Vagina (tissue), 2 donors: Measurements from ENCODE around the gene OR6K2. TPM values are rescaled to one million over a fixed set of nuclear protein-coding genes. Genes with fewer than 3 reads are reported as not detected.
"Not testable (repeated sequence)": the region's sequence is repeated elsewhere in the genome, so short reads cannot be mapped to it uniquely, and the experiment has no call there.

Experiments used
- DNase-seq, 2 donors: peaks; one replicate each; pipeline ENCODE4 v3.0.0-alpha.2; 2017; ENCODE audit errors: extremely low spot score in 2 of 2
- H3K27ac ChIP-seq: fragments of 200-600 bp; sonication (generic); one replicate; pipeline ENCODE4 v1.5.1; 2019
- H3K27me3 ChIP-seq: fragments of 200-600 bp; sonication (generic); one replicate; pipeline ENCODE4 v1.5.1; 2019
- H3K36me3 ChIP-seq, 2 donors: fragments of 200-600 bp; sonication (generic); one replicate each; pipeline ENCODE4 v1.5.1; 2017 to 2019
- H3K4me1 ChIP-seq: fragments of 200-600 bp; sonication (generic); one replicate; pipeline ENCODE4 v1.5.1; 2019
- H3K4me3 ChIP-seq, 2 donors: fragments of 200-600 bp; sonication (generic); 1 replicate in 1 of 2; 2 replicates in 1 of 2; pipeline ENCODE4 v1.5.1; 2016 to 2019
- H3K9me3 ChIP-seq: fragments of 200-600 bp; sonication (generic); one replicate; pipeline ENCODE4 v1.5.1; 2019
- POLR2A ChIP-seq, 2 donors: fragments of 450-650 bp; IDR thresholded peaks; one replicate each; pipeline ENCODE4 v1.6.1; 2017; ENCODE audit warnings: antibody characterized with exemption in 2 of 2, mild to moderate bottlenecking in 2 of 2, moderate library complexity in 2 of 2
- POLR2AphosphoS5 ChIP-seq, 2 donors: sonication (generic); formaldehyde crosslinking; IDR thresholded peaks; one replicate each; pipeline ENCODE4 v1.9.0; 2017; ENCODE audit warnings: antibody characterized with exemption in 2 of 2, mild to moderate bottlenecking in 2 of 2, low read depth in 1 of 2; ENCODE audit not compliant: insufficient read depth in 1 of 2
- intact Hi-C: fragments of 100-400 bp; cut with DNase I; formaldehyde crosslinking; loops from one replicate; pipeline ENCODE4 v1.15.1; 2023
- total RNA-seq: library from RNA; depleted of rRNA; stranded (reverse); fragments of >200 nt; gene quantifications from one replicate; pipeline ENCODE4 v1.2.3, GENCODE V29; 2016
- TF ChIP-seq, protein P1 (sequence below), 3 experiments: fragments of 450-650 bp in 2 of 3; fragments of 200-600 bp in 1 of 3; sonication (generic) in 1 of 3; IDR thresholded peaks; one replicate each; pipeline ENCODE4 v1.5.1; 2017 to 2019; ENCODE audit warnings: antibody characterized with exemption in 3 of 3, mild to moderate bottlenecking in 2 of 3, moderate library complexity in 2 of 3

OR6K2 gene
- total RNA-seq, 1 donor from 2014 or later, result not detected

DNA sequence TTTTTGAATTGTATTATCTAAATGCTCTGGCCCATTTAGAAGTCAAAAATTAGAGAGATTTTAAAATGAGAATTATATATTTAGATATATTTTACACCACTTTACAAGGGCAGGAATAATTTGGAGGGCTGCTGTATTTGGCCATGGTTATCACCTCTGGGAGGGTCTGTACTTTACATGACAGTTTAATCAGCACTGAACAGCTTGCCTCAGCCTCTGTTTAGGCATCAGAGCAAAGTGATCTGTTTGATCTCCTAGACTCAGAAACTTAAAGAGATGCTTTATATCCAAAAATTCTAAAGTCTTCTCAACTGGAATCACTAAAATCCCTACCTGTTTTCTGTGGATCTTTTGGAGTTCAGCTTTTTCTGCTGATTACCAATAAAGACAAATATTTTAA, 8.5 kb downstream of the OR6K2 start:
- Histone ChIP-seq H3K4me1 (no peaks in the 10 kb centered on the region), H3K9me3 (no peaks in the 10 kb centered on the region), H3K27ac (no peak overlapping the region), H3K27me3 (no peaks in the 10 kb centered on the region), H3K36me3 (no peaks in the 10 kb centered on the region), H3K4me3 (no peak overlapping the region)
- TF ChIP-seq POLR2A (IDR thresholded peaks at IDR 0.05), result no peak
- TF ChIP-seq, protein P1, sequence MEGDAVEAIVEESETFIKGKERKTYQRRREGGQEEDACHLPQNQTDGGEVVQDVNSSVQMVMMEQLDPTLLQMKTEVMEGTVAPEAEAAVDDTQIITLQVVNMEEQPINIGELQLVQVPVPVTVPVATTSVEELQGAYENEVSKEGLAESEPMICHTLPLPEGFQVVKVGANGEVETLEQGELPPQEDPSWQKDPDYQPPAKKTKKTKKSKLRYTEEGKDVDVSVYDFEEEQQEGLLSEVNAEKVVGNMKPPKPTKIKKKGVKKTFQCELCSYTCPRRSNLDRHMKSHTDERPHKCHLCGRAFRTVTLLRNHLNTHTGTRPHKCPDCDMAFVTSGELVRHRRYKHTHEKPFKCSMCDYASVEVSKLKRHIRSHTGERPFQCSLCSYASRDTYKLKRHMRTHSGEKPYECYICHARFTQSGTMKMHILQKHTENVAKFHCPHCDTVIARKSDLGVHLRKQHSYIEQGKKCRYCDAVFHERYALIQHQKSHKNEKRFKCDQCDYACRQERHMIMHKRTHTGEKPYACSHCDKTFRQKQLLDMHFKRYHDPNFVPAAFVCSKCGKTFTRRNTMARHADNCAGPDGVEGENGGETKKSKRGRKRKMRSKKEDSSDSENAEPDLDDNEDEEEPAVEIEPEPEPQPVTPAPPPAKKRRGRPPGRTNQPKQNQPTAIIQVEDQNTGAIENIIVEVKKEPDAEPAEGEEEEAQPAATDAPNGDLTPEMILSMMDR (IDR thresholded peaks at IDR 0.05), result no peak
- no peak for TF ChIP-seq POLR2AphosphoS5 (IDR thresholded peaks at IDR 0.05; ENCODE audit: insufficient read depth in 1 of 2, low read depth in 1 of 2)
- DNase-seq, result no peak
- intact Hi-C loops, result loop anchor here (10.0 kb wide), 1 partner anchor 77 kb away; no protein-coding TSS in a partner anchor

- not testable (repeated sequence) for H3K27me3 ChIP-seq, H3K4me1 ChIP-seq, H3K27ac ChIP-seq, DNase-seq, H3K36me3 ChIP-seq, H3K9me3 ChIP-seq, H3K4me3 ChIP-seq
- intact Hi-C loops, result loop anchor here (10.0 kb wide), 1 partner anchor 76 kb away; no protein-coding TSS in a partner anchor
Measured at GRCh38 chr1:158691149-158691548, 9.3 kb downstream of the OR6K2 start.

GRCh38 chr1:158689875-158690274, 10.6 kb downstream of the OR6K2 start:
- H3K9me3 ChIP-seq, result no peaks in the 10 kb centered on the region
- no peak overlapping the region for H3K4me3 ChIP-seq
- H3K27me3 ChIP-seq, result no peaks in the 10 kb centered on the region
- H3K4me1 ChIP-seq, result no peaks in the 10 kb centered on the region
- no peak overlapping the region for H3K27ac ChIP-seq
- TF ChIP-seq, protein P1 (IDR thresholded peaks at IDR 0.05), result no peak
- TF ChIP-seq POLR2A (IDR thresholded peaks at IDR 0.05) (no peak), POLR2AphosphoS5 (IDR thresholded peaks at IDR 0.05; ENCODE audit: insufficient read depth in 1 of 2, low read depth in 1 of 2) (no peak)
- no peak for DNase-seq
- intact Hi-C loops, result loop anchor here (10.0 kb wide), 1 partner anchor 75 kb away; no protein-coding TSS in a partner anchor
- no peaks in the 10 kb centered on the region for H3K36me3 ChIP-seq

DNA sequence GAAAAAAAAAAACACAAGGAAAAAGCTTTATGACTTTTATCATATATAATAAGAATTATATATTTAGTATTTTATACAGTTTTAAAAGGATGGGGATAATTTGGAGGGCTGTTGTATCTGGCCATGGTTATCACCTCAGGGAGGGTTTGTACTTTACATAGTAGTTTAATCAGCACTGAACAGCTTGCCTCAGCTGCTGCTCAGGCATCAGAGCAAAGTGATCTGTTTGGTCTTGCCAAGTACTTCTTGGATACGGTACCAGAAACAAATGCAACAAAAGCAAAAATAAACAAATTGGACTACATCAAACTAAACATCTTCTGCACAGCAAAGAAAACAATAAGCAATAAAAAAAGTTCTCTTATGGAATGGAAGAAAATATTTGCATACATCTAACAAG, 11.3 kb downstream of the OR6K2 start:
- Histone ChIP-seq H3K4me1 (no peaks in the 10 kb centered on the region), H3K4me3 (no peak overlapping the region), H3K27ac (no peak overlapping the region), H3K27me3 (no peaks in the 10 kb centered on the region), H3K9me3 (no peaks in the 10 kb centered on the region), H3K36me3 (no peaks in the 10 kb centered on the region)
- intact Hi-C loops, result no loop called here
- no peak for TF ChIP-seq POLR2A (IDR thresholded peaks at IDR 0.05)
- TF ChIP-seq, protein P1 (IDR thresholded peaks at IDR 0.05), result no peak
- TF ChIP-seq POLR2AphosphoS5 (IDR thresholded peaks at IDR 0.05; ENCODE audit: insufficient read depth in 1 of 2, low read depth in 1 of 2), result no peak
- DNase-seq, result no peak

GRCh38 chr1:158688343-158688742, 12.1 kb downstream of the OR6K2 start:
- H3K4me3 ChIP-seq, intact Hi-C loops, DNase-seq, H3K9me3 ChIP-seq, H3K27ac ChIP-seq, H3K27me3 ChIP-seq, H3K36me3 ChIP-seq, H3K4me1 ChIP-seq: not testable (repeated sequence)

GRCh38 chr1:158687037-158687436, 13.4 kb downstream of the OR6K2 start:
- Histone ChIP-seq H3K36me3 (no peaks in the 10 kb centered on the region), H3K9me3 (no peaks in the 10 kb centered on the region), H3K27ac (no peak overlapping the region), H3K4me1 (no peaks in the 10 kb centered on the region), H3K4me3 (no peak overlapping the region), H3K27me3 (no peaks in the 10 kb centered on the region)
- TF ChIP-seq POLR2A (IDR thresholded peaks at IDR 0.05) (no peak), POLR2AphosphoS5 (IDR thresholded peaks at IDR 0.05; ENCODE audit: insufficient read depth in 1 of 2, low read depth in 1 of 2) (no peak)
- TF ChIP-seq, protein P1 (IDR thresholded peaks at IDR 0.05), result no peak
- intact Hi-C loops, result no loop called here
- DNase-seq, result no peak
